GM12873 (cell line): Measurements from ENCODE around the gene RWDD2A.

Experiments
- TF ChIP-seq, protein P1 (sequence below): IDR thresholded peaks from 2 replicates; pipeline ENCODE4 v1.5.1; 2012; ENCODE audit warnings: low read depth, mild to moderate bottlenecking, moderate library complexity, low read length, control low read depth; ENCODE audit not compliant: insufficient read depth; ENCODE audit errors: missing control alignments

Gene RWDD2A

DNA sequence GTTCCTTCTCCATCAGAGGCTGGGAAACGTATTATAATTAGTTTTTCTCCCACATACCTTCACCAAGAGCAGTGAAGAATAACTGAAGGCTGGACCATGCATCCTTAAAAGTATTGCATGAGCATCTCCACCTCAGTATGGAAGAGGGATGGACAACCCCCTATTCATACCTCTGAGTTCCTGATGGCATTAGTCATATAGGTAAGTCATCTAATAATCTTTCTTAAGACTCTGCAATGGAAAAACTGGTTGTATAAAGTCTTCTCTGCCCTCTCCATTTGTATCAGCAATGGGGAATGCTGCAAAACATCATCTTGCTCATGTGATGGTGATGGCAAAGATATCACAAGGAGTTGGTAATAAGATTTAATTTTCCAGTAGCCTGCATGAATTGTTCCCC, 24.6 kb upstream of the RWDD2A start:
- TF ChIP-seq, protein P1, sequence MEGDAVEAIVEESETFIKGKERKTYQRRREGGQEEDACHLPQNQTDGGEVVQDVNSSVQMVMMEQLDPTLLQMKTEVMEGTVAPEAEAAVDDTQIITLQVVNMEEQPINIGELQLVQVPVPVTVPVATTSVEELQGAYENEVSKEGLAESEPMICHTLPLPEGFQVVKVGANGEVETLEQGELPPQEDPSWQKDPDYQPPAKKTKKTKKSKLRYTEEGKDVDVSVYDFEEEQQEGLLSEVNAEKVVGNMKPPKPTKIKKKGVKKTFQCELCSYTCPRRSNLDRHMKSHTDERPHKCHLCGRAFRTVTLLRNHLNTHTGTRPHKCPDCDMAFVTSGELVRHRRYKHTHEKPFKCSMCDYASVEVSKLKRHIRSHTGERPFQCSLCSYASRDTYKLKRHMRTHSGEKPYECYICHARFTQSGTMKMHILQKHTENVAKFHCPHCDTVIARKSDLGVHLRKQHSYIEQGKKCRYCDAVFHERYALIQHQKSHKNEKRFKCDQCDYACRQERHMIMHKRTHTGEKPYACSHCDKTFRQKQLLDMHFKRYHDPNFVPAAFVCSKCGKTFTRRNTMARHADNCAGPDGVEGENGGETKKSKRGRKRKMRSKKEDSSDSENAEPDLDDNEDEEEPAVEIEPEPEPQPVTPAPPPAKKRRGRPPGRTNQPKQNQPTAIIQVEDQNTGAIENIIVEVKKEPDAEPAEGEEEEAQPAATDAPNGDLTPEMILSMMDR = no peak

DNA sequence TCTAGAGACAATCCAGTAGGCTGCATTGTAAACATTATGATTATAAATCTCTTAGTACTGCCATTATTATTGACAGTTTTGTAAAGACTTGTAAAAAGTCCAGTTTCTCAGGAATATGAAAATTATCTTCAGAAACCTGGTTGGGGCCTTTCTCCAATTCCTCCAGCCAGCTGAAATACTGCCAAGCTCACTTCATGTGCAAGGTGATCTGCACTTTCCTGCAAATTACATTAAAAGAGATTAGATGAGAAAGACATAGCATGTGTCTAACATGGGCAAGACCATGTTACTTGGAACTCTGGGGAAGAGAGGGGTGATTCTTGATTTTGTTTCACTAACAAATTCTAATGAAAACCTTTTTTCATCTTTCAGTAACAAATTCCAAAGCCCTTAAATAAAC, 24.1 kb upstream of the RWDD2A start:
- TF ChIP-seq, protein P1 = no peak

DNA sequence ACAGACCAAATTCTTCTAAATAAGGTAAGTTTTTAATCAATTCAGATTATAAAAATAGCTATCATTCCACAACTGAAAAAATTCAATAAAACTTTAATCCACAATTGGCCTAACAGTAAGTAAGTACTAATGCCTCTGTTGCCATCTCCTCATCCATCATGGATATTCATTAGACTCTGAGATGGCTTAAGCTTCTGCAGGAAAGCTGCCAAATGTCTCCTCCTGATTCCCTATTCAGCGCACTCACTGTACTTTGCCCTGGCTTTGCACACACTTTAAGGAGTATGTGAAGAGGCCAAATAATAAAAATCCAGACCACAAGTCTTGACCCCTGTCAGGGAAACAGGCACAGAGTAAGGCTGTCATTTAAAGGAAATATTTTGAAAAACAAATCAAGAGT, 23.6 kb upstream of the RWDD2A start:
- TF ChIP-seq, protein P1 = no peak

DNA sequence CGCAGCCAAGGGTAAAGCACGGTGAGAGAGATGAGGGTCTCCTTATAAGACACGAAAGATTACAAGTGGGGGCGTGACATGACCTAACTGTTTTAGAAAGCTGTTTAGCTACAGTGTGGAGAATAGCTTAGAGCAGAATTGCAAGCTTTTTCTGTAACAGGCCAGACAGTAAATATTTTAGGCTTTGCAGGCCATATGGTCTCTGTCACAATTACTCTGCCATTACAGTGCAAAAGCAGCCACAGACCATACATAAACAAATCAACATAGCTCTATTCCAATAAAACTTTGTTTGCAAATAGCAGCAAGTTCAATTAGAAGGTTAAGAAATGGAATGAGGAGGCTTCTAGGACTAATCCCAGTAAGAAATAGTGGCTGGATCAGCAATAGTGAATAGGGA, 16.9 kb upstream of the RWDD2A start:
- TF ChIP-seq, protein P1 = no peak

DNA sequence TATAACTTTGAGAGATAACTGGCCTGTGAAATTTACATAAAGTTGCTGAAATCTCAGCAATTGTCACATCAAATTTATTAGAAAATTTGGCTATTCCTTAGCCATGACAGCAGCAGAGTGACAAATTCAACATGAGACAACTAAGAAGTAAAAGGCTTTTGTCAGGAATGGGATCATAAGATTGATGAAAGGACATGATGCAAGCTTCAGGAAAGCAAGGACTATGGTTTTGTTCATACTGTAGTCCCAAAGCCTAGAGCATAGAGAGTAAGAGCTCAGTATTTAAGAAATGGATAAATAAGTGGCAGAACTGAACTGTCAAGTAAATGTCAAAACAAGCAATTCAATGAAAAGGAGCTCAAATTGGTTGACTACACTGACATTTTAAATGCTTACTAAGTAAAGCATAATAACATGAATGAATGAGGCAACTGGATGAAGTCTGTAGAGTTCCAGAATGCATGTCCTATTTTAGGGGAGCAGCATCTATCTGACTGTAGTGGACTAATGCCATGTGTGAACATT, 12.7 kb upstream of the RWDD2A start:
- TF ChIP-seq, protein P1 = no peak

DNA sequence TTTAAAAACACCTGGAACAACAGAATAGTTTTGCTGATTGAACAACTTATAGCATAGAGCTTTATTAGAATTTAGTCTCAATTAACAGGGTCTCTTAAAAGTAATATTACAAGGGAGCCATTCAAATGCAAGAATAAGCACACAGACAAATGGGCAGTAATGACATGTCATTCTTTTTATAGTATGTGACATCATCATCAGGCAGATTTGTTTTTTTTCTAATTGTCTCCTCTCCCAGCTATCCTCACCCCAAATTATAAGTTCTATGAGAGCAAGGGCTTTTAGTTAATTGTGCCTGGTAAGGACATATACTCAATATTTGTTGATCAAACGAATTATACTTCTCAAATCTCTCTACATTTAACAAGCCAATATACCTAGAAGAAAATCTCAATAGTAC, 11.0 kb upstream of the RWDD2A start:
- TF ChIP-seq, protein P1 = no peak

DNA sequence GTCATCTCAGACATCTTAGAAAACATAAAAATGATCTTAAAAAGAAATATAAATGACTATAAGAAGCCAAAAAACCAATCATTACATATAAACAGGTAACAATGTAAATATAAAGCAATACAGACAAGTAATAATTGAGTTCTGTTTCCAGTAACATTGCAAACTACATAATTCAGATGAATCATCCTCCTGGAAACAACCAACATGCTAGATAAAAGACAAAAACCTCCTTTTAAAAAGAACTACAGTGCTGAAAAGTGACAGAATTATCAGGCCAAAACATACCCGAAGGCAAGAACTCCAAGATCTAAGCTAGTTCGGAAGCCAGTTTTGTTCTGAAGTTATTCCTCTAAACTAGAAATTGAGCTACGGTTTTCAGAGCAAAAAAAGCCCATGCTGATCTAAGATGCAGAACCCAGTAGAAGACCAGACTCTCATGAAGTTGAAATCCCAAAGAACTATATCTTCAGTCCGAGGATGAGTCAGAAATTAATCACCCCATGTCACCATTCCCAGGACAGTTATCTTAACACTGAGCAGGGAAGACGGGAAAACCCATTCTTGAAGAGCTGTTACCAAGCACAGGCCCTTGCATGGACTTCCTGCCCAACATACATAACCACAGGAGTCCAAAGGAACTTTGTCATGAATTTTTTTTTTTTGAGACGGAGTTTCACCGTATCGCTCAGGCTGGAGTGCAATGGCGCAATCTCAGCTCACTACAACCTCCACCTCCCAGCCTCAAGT, 9.9 kb upstream of the RWDD2A start:
- TF ChIP-seq, protein P1 = no peak
